ENCODE data around the gene PWWP2A. TPM values are rescaled to one million over a fixed set of nuclear protein-coding genes. Genes with fewer than 3 reads are reported as not detected.
A peak's percentile ranks its signal among the peaks of the same experiment; 100 is the strongest.

The PWWP2A gene
- total RNA-seq, 1 experiment from 2014 or later, result 15.3 TPM

- no peaks in the 10 kb centered on the region for H3K9me3 ChIP-seq (ENCODE audit: low read length)
- no peak overlapping the region for H3K4me3 ChIP-seq (ENCODE audit: low read length)
- H3K9me2 ChIP-seq (replicated peaks; ENCODE audit: low read length), result no peaks in the 10 kb centered on the region
- H3K4me2 ChIP-seq (ENCODE audit: low read length), result no peak overlapping the region
- H3K27me3 ChIP-seq (ENCODE audit: low read length), result no peaks in the 10 kb centered on the region
- no peak overlapping the region for H2AFZ ChIP-seq (ENCODE audit: low read length)
- no peak for DNase-seq
- no peaks in the 10 kb centered on the region for H3K36me3 ChIP-seq (ENCODE audit: low read depth, low read length)
- no peaks in the 10 kb centered on the region for H3F3A ChIP-seq (ENCODE audit: low read length, unreplicated experiment)
- ATAC-seq, result no peak
- no peak overlapping the region for H3K9ac ChIP-seq (ENCODE audit: low read length)
- TF ChIP-seq, protein P1, sequence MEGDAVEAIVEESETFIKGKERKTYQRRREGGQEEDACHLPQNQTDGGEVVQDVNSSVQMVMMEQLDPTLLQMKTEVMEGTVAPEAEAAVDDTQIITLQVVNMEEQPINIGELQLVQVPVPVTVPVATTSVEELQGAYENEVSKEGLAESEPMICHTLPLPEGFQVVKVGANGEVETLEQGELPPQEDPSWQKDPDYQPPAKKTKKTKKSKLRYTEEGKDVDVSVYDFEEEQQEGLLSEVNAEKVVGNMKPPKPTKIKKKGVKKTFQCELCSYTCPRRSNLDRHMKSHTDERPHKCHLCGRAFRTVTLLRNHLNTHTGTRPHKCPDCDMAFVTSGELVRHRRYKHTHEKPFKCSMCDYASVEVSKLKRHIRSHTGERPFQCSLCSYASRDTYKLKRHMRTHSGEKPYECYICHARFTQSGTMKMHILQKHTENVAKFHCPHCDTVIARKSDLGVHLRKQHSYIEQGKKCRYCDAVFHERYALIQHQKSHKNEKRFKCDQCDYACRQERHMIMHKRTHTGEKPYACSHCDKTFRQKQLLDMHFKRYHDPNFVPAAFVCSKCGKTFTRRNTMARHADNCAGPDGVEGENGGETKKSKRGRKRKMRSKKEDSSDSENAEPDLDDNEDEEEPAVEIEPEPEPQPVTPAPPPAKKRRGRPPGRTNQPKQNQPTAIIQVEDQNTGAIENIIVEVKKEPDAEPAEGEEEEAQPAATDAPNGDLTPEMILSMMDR (conservative IDR thresholded peaks at IDR 0.05; ENCODE audit: low read depth, low read length), result no peak
- no peak for TF ChIP-seq EZH2 (IDR thresholded peaks at IDR 0.05; ENCODE audit: low read length, unreplicated experiment)
- TF ChIP-seq EZH2phosphoT487 (IDR thresholded peaks at IDR 0.05; ENCODE audit: borderline replicate concordance, low read length), result no peak
- no peaks in the 10 kb centered on the region for H4K20me1 ChIP-seq (ENCODE audit: low read length)
- H3K4me1 ChIP-seq (ENCODE audit: insufficient read depth, low read length), result peaks cover 25% of the 10 kb centered on the region
- POLR2A ChIA-PET (ENCODE audit: unreplicated experiment), result no interaction called here
- no peak overlapping the region for H3K27ac ChIP-seq (ENCODE audit: low read length)
- intact Hi-C loops (cut with micrococcal nuclease), result loop anchor here (1.0 to 5.0 kb wide), 2 partner anchors 59 to 310 kb away; no protein-coding TSS in a partner anchor
- BruUV-seq (replicated peaks), result no TSS peak
- CTCF ChIA-PET, result interaction anchor here (0.5 to 1.3 kb wide), 5 partner anchors 8 to 309 kb away, joined by 3 to 13 read pairs (median 7); no protein-coding TSS in a partner anchor
- H3K79me2 ChIP-seq (ENCODE audit: low read length), result no peaks in the 10 kb centered on the region
Measured at GRCh38 chr5:160081495-160081894, 37.8 kb downstream of the PWWP2A start.

- no peaks in the 10 kb centered on the region for H3K79me2 ChIP-seq (ENCODE audit: low read length)
- POLR2A ChIA-PET (ENCODE audit: unreplicated experiment), result no interaction called here
- H3F3A ChIP-seq (ENCODE audit: low read length, unreplicated experiment), result no peaks in the 10 kb centered on the region
- BruUV-seq (replicated peaks), result no TSS peak
- CTCF ChIA-PET, result interaction anchor here (0.6 kb wide), 1 partner anchor 311 kb away, joined by 7 read pairs; no protein-coding TSS in a partner anchor
- no peaks in the 10 kb centered on the region for H3K27me3 ChIP-seq (ENCODE audit: low read length)
- intact Hi-C loops (cut with micrococcal nuclease), result loop anchor here (1.0 to 5.0 kb wide), 2 partner anchors 57 to 79 kb away; no protein-coding TSS in a partner anchor
- H3K4me3 ChIP-seq (ENCODE audit: low read length), result no peak overlapping the region
- H3K27ac ChIP-seq (ENCODE audit: low read length), result no peak overlapping the region
- no peak overlapping the region for H3K4me2 ChIP-seq (ENCODE audit: low read length)
- H3K9me2 ChIP-seq (replicated peaks; ENCODE audit: low read length), result no peaks in the 10 kb centered on the region
- H2AFZ ChIP-seq (ENCODE audit: low read length), result no peak overlapping the region
- peak; percentile 39 for ATAC-seq
- H4K20me1 ChIP-seq (ENCODE audit: low read length), result no peaks in the 10 kb centered on the region
- DNase-seq, result no peak
- H3K9me3 ChIP-seq (ENCODE audit: low read length), result no peaks in the 10 kb centered on the region
- TF ChIP-seq, protein P1 (conservative IDR thresholded peaks at IDR 0.05; ENCODE audit: low read depth, low read length), result no peak
- TF ChIP-seq EZH2phosphoT487 (IDR thresholded peaks at IDR 0.05; ENCODE audit: borderline replicate concordance, low read length) (no peak), EZH2 (IDR thresholded peaks at IDR 0.05; ENCODE audit: low read length, unreplicated experiment) (no peak)
- peaks cover 25% of the 10 kb centered on the region for H3K4me1 ChIP-seq (ENCODE audit: insufficient read depth, low read length)
- H3K36me3 ChIP-seq (ENCODE audit: low read depth, low read length), result no peaks in the 10 kb centered on the region
- H3K9ac ChIP-seq (ENCODE audit: low read length), result no peak overlapping the region
Measured at GRCh38 chr5:160079753-160080152, 39.5 kb downstream of the PWWP2A start.

- H3K27ac ChIP-seq (ENCODE audit: low read length), result no peak overlapping the region
- H3K4me1 ChIP-seq (ENCODE audit: insufficient read depth, low read length), result peaks cover 4% of the 10 kb centered on the region; the same call in 1 of the 2 replicates
- no TSS peak for BruUV-seq (replicated peaks)
- H3K27me3 ChIP-seq (ENCODE audit: low read length), result no peaks in the 10 kb centered on the region
- ChIA-PET POLR2A (ENCODE audit: unreplicated experiment) (no interaction called here), CTCF (no interaction called here)
- DNase-seq (no peak), ATAC-seq (no peak)
- H3K79me2 ChIP-seq (ENCODE audit: low read length), result no peaks in the 10 kb centered on the region
- intact Hi-C loops (cut with micrococcal nuclease), result no loop called here
- H4K20me1 ChIP-seq (ENCODE audit: low read length), result no peaks in the 10 kb centered on the region
- H3F3A ChIP-seq (ENCODE audit: low read length, unreplicated experiment), result no peaks in the 10 kb centered on the region
- no peak overlapping the region for H3K4me2 ChIP-seq (ENCODE audit: low read length)
- TF ChIP-seq, protein P1 (conservative IDR thresholded peaks at IDR 0.05; ENCODE audit: low read depth, low read length), result no peak
- TF ChIP-seq EZH2phosphoT487 (IDR thresholded peaks at IDR 0.05; ENCODE audit: borderline replicate concordance, low read length) (no peak), EZH2 (IDR thresholded peaks at IDR 0.05; ENCODE audit: low read length, unreplicated experiment) (no peak)
- H3K9me2 ChIP-seq (replicated peaks; ENCODE audit: low read length), result no peaks in the 10 kb centered on the region
- no peaks in the 10 kb centered on the region for H3K36me3 ChIP-seq (ENCODE audit: low read depth, low read length)
- no peaks in the 10 kb centered on the region for H3K9me3 ChIP-seq (ENCODE audit: low read length)
- no peak overlapping the region for H3K9ac ChIP-seq (ENCODE audit: low read length)
- no peak overlapping the region for H2AFZ ChIP-seq (ENCODE audit: low read length)
- no peak overlapping the region for H3K4me3 ChIP-seq (ENCODE audit: low read length)
Measured at GRCh38 chr5:160076997-160077396, 42.3 kb downstream of the PWWP2A start.

Data from PC-3 (cell line).